ENCODE data around the gene HOXA9.

HOXA9 gene

DNA sequence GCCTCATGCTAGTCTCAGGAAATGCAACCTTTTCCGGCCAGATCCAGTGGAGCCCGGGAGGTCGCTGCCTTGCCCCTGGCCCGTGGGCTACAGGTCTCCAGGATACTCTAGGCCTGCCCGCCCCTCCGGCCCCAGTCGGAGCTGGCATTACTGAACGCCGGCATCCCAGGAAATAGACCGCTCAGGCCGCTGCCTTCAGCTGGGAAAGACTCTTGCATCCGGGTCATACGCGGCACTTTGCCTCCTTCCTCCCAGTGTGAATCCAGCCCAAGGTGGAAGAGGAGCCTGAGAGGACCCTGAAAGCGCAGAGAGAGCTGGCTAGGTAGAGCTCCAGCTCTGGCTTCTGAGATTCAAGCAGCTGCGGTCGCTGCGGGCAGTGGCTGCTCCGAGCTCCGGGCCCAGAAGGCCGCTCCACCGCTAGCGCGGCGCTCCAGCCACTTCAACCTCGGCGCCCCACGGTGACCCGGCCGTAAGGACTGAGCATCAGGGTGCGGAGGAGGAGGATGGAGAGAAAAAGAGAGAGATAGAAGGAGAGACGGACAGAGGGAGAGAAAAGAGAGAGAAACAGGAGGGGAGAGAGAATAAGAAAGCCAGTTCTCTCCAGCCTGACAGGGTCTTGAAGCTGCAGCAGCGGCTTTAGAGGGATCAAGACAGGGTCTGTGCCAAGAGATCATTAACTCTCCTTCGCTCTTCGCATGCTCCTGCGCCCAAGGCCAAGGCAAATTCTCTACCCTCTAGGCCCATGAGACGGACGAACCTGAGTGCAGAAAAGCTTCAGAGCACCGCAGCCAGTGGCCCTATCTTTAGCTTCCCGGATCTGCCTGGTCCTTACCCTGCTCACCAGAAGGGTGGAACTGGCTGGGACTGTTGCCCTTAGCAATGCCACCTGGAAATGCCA is 10.5 kb upstream of the HOXA9 start:
- no peak for DNase-seq

DNA sequence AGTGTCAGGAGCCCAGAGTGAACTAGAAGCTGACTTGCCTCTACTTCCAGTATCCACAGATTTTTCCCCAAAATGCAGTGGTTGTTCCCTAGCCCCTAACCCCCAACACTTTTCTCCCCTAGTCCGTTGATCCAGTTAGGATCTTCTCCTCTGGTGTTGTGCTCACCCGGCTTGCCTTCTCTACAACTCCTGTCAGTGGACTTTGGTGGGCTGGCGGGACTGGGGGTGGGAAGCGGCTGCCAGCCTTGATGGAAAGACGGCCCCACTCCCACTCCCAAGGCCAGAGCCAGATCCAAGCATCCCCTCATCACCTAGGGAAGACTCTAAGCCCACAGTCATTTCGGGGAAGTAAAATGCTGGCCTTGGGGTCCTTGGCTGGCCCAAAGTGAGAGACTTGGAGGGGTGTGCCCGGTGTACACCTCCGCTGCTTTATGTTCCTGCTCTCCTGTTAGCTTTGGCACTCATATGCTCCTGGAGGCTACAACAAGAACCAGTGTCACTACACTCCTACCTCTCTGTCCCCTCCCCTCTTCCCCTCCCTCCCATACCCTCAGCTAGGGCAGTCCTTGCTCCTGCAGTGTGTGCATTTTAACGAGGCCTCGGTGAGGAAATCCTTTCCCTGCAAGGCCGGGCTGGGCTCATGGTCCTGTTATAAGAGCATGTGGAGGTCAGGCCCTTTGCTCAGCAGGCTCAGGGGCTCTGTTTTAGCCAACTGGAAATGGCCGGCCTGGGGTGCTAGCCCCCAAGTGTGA is 9.7 kb upstream of the HOXA9 start:
- DNase-seq, result no peak

DNA sequence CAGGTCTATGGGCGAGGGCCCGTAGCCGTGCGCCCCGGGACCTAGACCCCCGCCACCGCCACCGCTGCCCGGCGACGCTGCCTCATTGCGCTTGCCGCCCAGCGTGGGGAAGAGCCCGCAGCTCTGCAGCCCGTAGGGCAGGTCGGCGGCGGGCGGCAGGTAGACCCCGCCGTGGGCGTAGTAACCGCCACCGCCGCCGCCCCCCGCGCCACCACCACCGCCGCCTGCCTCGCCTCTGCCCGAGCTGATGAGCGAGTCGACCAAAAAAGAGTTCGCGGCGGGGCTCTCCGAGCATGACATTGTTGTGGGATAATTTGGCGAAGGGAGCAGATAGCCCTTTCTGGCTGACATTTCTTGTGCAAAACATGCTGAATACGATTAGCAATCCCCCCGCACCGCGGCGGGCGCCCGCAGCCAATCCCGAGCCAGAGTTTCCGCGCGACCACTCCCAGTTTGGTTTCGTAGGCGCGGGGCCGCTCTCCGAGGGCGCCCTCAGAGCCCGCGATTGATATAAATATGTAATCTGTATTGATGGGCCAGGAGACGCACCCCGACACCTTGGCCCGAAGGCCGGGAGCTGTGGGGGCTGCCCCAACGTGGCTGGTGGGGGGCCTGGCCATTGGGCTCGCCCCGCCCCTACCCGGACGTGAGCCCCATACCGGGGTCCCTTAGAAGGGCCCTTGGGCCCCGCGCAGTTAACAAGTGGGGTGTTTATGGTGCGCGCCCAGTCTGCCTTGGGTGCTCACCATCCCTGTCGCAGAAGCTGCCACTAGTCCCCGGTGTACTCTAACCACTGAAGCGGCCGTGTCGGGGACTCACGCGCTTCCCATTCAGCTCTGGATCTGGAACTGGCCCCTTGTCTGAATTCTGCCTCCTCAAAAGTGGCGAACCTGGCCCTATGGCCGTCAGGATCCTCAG is 8.9 kb upstream of the HOXA9 start, which contains the start of gene HOXA10:
Gene HOXA10, minus strand, starts transcription at position 365 of the 918 bp plus-strand sequence. Its CDS starts 14 bp downstream, at position 351.
- DNase-seq, result no peak

DNA sequence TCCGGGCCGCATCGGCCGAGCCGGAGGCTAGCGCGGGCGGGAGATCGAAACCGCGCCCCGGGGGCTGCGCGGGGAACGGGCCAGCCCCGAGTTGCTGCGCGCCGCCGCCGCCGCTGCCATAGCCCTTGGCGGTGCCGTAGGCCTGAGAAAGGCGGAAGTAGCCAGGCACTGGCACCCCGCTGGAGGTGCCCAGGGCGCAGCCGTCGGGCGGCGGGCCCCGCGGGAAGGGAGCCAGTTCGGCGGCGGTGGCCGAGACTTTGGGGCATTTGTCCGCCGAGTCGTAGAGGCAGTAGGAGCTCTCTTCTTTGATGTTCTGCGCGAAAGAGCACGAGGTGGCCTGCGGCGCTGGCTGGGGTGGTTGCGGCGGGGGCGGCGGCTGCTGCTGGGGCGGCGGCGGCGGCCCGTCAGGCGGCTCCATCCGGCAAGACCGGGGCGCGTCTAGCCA is 8.2 kb upstream of the HOXA9 start:
- no peak for DNase-seq

DNA sequence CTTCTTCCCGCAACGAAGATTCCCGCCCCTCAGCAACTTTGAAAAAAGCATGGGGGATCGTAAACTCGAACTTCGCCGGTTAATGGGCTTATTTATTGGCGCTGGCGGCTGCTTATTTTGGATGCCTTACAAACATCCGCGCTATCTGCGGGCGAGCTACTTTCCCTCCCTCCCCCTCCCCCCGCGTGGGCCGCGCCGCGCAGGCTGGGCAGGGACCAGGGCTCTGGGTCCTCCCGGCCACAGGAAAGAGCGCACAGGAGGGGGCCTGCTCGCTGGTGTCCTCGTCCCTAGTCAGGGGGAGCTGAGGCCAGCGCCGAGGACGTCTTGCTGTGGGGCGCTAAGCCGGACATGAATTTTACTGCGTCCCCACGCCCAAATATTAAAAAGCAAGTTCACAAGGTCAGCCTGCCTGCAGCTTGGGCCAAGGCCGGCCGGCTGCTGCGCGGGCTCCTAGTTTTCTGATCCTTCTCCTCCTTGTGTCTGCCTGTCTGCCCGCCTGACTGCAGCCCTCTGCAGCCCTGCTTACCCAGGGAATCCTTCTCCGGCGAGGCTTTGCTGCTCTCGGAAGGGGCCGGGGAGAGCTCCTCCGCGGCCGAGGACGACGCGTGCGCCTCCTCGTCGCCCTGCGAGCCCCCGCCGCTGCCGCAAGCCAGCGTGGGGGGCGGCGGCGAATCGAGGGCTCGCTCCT is 7.6 kb upstream of the HOXA9 start:
- DNase-seq, result no peak

DNA sequence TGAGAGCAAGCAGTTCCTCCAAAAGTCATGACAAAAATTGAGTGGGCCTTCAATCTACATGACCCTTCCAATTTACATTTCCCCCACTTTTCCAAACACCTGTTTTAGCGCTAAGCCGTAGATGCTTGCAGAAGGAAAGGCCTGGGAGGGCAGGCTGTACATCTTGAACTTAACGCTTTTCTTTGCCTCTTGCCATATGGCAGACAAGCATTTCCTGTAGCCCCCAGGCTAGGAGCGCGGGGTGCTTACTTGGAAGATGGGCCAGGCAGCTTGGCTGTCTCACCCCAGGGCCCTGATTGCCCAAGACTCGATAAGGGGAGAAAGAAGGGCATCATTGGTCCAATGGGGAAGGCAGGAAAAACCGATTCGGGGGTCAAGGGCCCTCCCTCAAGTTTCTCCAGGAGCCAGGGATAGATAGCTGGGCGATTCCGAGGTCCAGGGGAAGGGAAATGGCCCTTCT is 7.0 kb upstream of the HOXA9 start:
- DNase-seq, result no peak

DNA sequence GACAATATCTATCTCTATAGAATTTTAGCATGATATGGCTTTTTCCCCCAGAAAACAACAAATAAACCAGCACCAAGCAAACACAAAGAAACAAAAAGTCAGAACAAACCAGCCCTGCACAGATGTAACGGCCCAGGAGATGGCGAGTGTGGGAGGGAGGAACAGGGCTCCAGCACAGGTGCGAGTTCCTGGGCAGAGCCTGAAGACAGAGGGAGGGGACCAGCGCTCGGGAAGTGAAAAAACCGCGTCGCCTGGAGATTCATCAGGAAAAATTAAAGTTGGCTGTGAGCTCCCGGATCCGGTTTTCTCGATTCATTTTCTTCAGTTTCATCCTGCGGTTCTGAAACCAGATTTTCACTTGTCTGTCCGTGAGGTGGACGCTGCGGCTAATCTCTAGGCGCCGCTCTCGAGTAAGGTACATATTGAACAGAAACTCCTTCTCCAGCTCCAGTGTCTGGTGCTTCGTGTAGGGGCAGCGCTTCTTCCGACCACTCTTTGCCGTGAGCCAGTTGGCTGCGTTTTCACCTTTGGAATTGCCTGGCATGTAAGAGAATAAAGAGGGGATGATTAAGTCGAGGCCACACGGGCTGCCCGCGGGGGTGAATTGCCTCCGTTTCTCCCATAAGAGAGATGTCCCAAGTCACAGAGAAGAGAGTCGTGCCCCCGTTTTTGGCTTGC is 6.4 kb upstream of the HOXA9 start:
- DNase-seq, result no peak

DNA sequence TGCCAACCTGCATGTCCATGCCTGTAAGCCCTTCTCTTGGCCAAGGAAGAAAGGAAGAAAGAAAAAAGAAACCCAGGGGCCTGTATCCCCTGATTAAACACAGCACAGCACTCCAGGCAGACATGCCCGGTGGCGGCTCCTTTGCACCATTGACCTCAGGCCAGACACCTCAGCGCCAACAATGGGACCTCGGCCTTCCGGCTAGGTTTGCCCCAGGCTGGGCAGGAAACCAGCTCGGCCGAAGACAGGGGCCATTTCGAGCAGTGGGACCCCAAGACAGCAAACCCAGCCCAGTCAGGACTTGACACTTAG is 5.9 kb upstream of the HOXA9 start:
- DNase-seq, result no peak

DNA sequence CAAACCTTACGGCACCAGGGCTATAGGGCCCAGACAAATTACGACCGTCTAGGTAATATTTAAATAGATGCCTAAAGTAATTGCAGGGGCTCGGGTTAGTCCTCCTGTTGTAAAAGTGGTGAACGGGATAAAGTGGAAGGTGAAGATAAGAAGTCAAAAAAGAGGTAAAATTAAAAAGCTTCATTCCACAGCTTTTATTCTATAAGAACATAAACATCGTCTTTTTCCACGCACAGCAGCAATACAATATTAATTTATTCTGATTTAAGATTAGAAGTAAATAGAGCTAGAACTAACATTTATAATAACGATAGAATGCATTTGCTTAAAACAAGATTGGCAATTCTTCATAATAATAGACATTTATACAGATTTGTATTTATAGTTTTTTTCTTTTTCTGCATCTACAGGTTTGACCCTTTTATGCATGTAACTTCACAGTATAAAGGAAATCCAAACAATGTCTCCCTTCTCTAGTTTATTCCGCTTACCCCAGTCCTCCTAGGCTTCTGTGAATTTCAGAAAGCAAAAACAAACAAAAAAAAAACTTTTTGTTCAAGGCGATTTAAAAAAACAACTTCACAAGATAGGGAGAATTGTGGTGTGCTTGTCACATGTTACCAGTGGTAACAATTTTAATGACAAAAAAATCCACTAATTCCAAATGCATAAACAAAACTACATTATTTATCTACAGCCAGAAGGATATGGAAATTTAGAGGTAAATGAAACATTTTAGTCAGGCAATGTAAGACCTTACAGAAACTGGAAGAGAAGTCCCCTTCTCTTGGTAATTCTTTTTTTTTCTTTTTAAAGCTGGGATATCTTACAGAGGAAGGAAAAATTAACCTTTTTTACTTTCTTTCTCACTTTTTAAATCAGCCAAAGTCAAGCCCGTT is 5.3 kb upstream of the HOXA9 start:
- peak; percentile 23 for DNase-seq

DNA sequence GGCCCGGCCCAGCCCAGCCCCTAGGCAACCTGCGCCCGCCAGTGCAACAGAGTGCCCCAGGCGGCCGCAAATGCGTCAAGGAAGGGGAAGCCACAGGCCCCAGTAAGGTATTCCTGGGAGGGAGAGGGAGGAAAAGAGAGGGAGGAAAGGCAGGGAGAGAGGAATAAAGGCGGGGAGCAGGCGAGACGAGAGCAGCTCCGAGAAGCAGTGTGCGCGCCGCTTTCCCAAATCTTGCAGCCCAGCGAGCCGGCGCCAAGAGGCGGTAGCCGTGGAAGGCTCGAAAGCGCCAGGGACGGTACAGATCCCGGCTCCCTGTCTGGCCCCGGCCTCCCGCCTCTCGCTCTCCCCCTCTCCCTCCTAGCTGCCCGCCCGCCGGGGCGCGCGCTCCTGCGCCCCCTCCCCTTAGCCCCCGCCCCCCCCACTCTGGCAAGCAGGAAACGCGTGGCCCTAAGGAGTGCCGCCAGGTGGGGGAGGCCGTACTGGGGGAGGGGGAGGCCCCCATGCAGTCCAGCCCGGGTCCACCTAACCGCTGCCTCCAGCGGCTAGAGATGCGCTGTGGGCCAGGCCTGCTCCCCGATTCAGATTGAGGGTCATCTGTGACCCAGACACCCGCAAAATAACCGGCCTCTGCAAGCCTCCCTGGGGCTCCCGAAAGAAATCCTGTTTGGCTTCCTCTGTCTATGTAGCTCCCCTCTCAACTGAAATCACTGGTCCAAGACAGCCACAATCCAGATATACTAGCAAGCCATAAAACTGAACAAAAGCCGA is 4.5 kb upstream of the HOXA9 start:
- DNase-seq, result no peak

DNA sequence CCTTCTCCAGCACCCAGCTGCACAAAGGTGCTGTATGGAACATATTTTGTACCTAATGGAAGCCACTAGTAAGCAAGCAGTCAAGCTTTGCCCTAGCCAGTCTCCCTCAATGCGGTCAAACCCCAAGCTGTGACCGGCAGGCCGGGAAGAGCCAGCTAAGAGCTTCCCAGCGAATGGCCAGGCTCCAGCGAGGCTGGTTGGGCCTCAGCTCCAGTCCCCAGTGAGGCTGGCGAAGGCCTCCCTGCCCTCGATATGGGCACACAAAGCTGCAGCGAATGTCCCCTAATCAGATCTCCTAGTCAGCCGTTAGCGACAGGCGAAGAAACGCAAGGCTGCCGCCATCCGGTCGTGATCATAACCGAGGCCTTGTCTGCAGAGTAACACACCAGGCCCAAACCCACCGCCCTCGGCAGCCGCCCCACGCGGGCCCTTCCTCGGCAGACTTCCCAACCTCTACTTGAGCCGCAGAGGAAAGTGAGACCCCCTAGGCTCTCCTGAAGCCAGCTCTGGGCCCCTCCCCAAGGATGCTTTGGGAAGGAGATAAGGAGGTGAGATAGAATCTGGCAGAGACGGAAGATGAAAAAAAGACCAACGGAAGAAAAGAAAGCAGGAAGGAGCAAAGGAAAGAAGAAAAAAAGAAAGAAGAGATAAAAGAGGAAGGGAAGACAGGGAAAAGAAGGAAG is 3.1 kb upstream of the HOXA9 start:
- peak; percentile 66 for DNase-seq

DNA sequence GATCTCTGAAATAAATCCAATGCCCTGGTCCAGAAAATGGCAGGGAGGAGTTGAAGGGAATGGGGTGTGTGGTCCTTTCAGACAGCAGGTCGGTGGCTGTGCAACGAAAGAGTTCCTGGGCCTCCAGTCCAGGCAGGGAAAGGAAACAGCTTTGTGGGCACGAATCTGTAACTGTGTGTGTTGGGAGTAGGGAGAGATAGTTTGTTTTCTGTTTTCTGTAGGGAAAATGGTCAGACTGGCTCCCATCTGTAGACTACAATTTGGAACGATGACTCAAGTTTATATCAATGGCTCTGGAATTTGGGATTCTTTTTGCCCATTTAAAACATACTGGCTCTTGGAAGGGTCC is 2.6 kb upstream of the HOXA9 start:
- DNase-seq, result no peak

DNA sequence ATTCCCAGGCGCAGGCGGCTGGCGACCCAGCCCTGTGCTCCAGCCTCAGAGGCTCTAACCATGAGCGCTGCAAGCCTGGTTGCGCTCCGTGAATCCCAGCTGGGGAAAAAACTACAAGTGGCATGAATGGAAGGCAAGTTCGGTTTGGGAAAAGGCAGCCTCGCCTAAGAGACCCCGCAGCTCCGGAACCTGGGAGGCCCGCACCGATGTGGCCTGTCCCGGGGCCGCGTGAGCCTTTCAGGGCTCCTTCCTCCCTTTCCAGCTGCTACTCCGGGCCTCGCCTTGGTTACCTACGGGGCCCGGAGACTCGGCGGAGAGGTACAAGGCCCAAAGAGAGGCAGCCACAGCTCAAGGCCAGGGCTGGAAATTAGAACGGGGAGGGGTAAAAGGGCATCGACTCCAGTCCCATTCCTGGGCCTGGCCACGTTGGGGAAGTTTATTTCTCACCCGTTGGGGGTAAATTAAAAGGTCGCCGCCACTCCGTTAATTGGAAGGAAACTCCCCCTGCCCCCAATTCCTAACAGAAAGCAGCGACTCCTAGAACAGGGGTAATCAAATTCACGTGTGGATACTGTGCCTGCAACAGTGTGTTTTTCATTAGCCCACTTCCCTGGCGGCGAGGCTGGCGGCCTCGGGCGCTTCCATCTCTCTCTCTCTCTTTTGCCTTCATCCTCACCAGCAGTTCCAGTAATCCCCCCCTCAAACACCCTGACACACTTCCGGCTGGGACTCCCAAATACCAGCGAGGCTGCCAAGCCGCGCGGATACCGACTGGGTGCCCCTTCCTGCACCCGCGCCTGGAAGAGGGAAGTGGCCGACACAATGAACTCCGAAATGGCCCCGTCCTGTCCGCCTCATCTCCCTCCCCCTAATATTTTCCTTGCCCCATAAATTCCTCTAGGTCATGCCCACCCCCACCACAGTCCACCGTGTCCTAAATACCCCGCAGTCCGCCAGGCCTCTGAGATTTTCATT is 1.5 kb upstream of the HOXA9 start:
- DNase-seq, result peak; percentile 54

DNA sequence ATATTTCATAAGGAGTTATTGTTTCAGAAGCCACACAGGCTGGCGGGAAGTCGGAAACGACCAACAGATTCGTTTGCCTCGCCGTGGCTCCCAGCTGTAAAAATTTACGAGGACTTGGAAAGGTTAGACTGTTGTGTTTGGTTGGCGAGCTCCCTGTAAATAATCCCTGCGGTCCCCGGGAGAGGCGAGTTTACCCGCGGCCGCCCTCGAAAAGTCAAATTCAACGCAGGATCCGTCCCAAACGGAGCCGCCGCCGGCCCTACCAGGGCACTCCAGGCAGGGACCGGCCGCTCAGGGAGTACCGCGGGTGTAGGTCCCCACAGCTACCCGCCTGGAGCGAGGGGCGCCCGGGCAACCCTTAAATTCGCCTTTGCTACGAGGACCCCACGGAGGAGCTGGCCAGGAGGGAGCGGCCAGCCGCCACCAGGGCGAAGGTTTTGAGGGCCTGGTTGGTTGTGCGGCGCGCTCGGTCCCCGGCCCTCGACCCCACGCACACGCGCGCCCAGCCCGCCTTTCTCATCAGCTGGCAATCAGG is 726 bp upstream of the HOXA9 start:
- DNase-seq, result no peak

DNA sequence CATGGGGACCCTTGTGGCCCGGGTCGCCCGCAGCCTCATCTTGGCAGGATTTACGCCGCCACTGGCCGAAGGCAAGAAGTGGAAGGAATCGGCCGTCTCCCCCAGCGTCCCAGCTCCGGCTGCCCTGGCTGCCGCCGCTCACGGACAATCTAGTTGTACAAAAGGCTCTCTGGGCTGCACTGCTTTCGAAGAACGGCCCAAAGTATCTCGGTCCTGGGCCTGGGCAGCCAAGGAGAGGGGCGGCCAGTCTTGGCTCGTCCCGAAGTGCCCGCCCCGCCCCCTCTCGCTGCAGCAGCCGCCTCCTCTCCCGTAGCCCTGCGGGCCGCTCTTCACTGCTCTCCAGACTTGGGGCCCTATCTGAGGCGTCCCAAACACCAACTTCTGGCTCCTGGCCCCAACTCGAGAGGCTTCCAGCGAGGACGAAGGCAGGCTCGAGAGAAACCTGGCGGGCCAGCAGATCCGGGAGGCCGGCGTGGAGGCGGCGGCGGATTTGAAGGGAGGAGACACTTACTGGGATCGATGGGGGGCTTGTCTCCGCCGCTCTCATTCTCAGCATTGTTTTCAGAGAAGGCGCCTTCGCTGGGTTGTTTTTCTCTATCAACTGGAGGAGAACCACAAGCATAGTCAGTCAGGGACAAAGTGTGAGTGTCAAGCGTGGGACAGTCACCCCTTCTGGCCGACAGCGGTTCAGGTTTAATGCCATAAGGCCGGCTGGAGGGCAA is 809 bp downstream of the HOXA9 start:
- DNase-seq, result no peak

DNA sequence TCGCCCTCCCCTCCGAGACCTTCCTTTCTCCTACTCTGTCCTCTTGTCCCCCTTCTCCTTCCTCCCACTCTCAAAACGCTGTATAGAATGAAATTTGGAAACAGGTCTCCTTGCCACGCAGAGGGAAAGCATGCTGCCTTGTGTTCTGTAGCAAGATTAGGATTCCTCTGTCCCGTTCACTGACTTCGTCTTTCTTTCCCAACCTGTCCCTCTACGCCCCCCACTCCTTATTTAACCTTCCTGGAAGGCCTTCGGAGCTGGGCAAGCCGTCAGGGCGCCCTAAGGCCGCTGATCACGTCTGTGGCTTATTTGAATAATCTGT is 1.3 kb downstream of the HOXA9 start:
- DNase-seq, result no peak

Measured in NCI-H1694 (cell line).